NCI-H2029 (cell line): Measurements from ENCODE around the gene EDN2.
A peak's percentile ranks its signal among the peaks of the same experiment; 100 is the strongest.

Experiments
- DNase-seq: peaks from one replicate; lab custom pipeline; 2025; lab: John Stamatoyannopoulos, UW

EDN2 gene

GRCh38 chr1:41437011-41437355 is 47.5 kb downstream of the EDN2 start:
- DNase-seq, result no peak

GRCh38 chr1:41436281-41437010 is 48.0 kb downstream of the EDN2 start:
- no peak for DNase-seq

- DNase-seq, result no peak
Measured at GRCh38 chr1:41435570-41436178, 48.8 kb downstream of the EDN2 start.

GRCh38 chr1:41434748-41435449 is 49.6 kb downstream of the EDN2 start:
- DNase-seq, result no peak

GRCh38 chr1:41434306-41434705 is 50.2 kb downstream of the EDN2 start:
- DNase-seq, result no peak

GRCh38 chr1:41433501-41433900 is 51.0 kb downstream of the EDN2 start:
- DNase-seq, result no peak

GRCh38 chr1:41432481-41433280 is 51.8 kb downstream of the EDN2 start:
- DNase-seq, result peak; percentile 100

GRCh38 chr1:41431490-41432350 is 52.8 kb downstream of the EDN2 start:
- DNase-seq, result peak; percentile 87

- DNase-seq, result no peak
Measured at GRCh38 chr1:41430582-41430981, 53.9 kb downstream of the EDN2 start.

GRCh38 chr1:41430069-41430468 is 54.4 kb downstream of the EDN2 start:
- DNase-seq, result no peak

- no peak for DNase-seq
Measured at GRCh38 chr1:41429641-41430035, 54.8 kb downstream of the EDN2 start.
